GM10248 (cell line): ENCODE results near the gene PLSCR4.
"Not testable (repeated sequence)": the region's sequence is repeated elsewhere in the genome, so short reads cannot be mapped to it uniquely, and the experiment has no call there.

Source experiments
- CTCF ChIA-PET: fragments of 300-600 bp; sonication (Branson Sonifier 250); formaldehyde crosslinking; extraction: SDS; loops from one replicate; lab custom pipeline; 2021; ENCODE audit warnings: antibody characterized with exemption; lab: Yijun Ruan, JAX
- POLR2A ChIA-PET: fragments of 350-650 bp; sonication (Branson Sonifier 250); formaldehyde crosslinking; extraction: SDS; loops from one replicate; lab custom pipeline; 2020; ENCODE audit warnings: antibody characterized with exemption; lab: Yijun Ruan, JAX
- DNase-seq: peaks from one replicate; pipeline ENCODE4 v3.0.0; 2012; ENCODE audit errors: extremely low spot score
- CTCF ChIP-seq: IDR thresholded peaks from 2 replicates; pipeline ENCODE4 v1.5.1; 2012; ENCODE audit warnings: mild to moderate bottlenecking, low read depth; ENCODE audit errors: extremely low read depth, missing control alignments, control extremely low read depth

Gene PLSCR4

DNA sequence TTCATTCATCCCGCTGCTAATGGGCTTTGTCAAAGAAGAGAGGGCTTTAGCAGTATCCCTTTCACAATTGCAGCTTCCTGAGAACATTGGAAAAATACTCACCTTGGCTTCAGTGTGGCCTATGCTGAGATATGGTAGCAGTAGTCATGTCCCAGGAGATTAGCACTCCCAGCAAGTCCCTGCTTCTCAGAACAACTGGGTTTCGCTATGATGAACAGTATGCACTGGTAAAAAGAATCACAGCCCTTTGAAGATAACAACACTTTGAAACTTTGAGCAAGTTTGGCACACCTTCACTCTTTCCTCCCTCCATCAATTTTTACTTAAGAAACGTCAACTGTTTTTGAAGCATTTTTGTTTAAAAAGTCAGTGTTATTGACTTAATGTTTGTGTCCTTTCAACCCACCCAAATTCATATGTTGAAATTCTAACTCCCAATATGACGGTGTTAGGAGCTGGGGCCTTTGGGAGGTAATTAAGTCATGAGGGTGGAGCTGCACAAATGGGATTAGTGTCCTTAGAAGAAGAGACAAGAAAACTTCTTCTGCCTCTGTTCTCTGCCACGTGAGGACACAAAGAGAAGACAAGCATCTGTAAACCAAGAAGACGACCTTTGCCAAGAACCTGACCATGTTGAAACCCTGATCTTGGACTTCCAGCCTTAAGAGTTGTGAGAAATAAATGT lies 17.8 kb upstream of the PLSCR4 start:
- no peak for TF ChIP-seq CTCF
- CTCF ChIA-PET, result no interaction called here
- no peak for DNase-seq
- POLR2A ChIA-PET, result no interaction called here

DNA sequence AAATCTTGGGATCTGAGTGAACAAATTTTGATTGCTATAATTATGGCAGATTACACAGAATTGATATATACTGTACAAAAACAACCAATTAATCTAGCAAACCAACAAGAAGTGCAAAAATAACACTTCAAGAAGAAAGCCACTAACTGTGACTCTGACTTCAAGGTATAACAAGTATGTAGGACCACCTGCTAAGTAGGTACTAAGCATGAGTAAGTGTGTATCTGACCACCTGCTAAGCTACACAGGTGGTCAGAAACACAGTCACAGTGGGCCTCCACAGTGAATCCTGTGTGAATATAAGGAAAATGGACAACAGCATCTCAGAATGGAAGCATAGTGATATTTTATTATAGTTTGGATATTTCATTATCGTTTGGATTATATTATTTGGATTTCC lies 14.8 kb upstream of the PLSCR4 start:
- ChIA-PET CTCF (interaction anchor here (1.0 kb wide), 1 partner anchor 18 kb away, joined by 3 read pairs; no protein-coding TSS in a partner anchor), POLR2A (no interaction called here)
- DNase-seq, result no peak
- no peak for TF ChIP-seq CTCF

DNA sequence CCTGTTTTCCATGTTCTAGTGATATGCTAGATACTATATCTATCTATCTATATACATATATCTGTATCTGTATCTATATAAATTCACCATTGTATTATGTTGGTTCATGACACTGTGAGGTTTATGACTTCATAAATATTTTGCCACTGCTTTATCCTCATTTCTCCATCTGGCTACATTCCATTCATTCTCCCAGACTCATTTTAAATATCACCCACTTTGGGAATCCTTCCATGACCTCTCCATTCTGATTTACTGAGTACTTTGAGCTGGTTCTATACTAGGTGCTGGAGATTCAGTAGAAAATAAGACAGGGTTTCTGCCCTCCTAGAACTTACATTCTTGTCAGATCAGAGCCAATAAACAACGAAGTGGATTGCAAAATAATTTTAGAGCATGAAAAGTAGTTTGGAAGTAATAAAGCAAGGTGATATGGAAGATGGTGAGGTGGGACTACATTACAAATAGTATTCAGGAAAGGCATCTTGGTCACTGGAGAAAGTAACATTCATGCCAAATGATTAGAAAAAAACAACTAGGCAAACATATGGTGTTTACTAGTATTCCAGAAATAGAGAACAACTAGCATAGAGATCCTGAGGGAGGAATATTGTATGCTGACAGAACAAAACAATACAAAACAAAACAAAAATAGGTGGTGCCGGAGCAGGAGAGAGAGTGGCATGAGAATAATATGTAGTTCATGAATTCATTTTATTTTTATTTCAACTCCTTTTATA lies 11.6 kb upstream of the PLSCR4 start:
- CTCF ChIA-PET, result no interaction called here
- POLR2A ChIA-PET, result no interaction called here

GRCh38 chr3:146259880-146260589 lies 9.1 kb upstream of the PLSCR4 start:
- no peak for DNase-seq
- ChIA-PET CTCF (no interaction called here), POLR2A (no interaction called here)
- no peak for TF ChIP-seq CTCF

More for the DNA sequence above, 11.6 kb upstream of the PLSCR4 start:
- TF ChIP-seq CTCF, result no peak
- DNase-seq, result no peak

DNA sequence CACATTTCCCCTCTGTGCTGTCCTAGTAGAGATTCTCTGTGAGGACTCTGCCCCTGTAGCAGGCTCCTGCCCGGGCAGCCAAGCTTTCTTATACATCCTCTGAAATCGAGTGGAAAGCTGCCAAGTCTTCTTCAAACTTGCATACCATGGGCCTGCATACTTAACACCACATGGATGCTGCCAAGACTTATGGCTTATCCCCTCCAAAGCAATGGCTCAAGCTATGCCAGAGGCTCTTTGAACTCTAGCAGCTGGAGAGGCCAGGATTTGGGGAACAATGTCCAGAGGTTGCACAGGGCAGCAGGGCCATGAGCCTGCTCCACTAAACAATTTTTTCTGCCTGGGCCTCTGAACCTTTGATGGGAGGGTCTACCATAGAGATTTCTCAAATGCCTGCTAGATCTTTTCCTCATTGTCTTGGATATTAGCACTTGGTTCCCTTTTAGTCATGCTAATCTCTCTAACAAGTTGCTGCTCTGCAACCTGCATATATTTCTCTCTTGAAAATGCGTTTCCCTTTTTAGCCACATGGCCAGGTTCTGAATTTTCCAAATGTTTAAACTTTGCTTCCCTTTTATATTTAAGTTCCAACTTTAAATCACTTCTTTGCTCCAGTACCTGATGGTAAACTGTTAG lies 6.1 kb upstream of the PLSCR4 start:
- ChIA-PET POLR2A (no interaction called here), CTCF (no interaction called here)
- no peak for TF ChIP-seq CTCF
- no peak for DNase-seq

GRCh38 chr3:146252445-146252844 lies 1.5 kb upstream of the PLSCR4 start:
- POLR2A ChIA-PET, DNase-seq: not testable (repeated sequence)
- CTCF ChIA-PET, result interaction anchor here (1.3 kb wide), 1 partner anchor 13 kb away, joined by 3 read pairs; no protein-coding TSS in a partner anchor
